Activated CD8-positive, alpha-beta memory T cell treated with anti-CD3 and anti-CD28 coated beads, Interleukin-2, amount 50 U/mL, for 24 hours (primary cell): ENCODE measurements around the gene MDFI.

Source experiments
- DNase-seq: peaks from one replicate; pipeline ENCODE4 v3.0.0-alpha.2; 2020; ENCODE audit errors: extremely low read depth

MDFI gene

GRCh38 chr6:41672816-41673703, 34.8 kb downstream of the MDFI start:
- no peak for DNase-seq

- no peak for DNase-seq
Observed at GRCh38 chr6:41673704-41674000, 35.4 kb downstream of the MDFI start.

- DNase-seq, result no peak
Observed at GRCh38 chr6:41674231-41675000, 36.1 kb downstream of the MDFI start.

GRCh38 chr6:41675176-41675775, 37.0 kb downstream of the MDFI start:
- DNase-seq, result no peak

- no peak for DNase-seq
Observed at GRCh38 chr6:41675992-41676391, 37.7 kb downstream of the MDFI start.

GRCh38 chr6:41676431-41676830, 38.2 kb downstream of the MDFI start:
- DNase-seq, result no peak

- DNase-seq, result no peak
Observed at GRCh38 chr6:41677124-41677921, 39.1 kb downstream of the MDFI start.

- DNase-seq, result no peak
Observed at GRCh38 chr6:41678511-41679084, 40.3 kb downstream of the MDFI start.

DNA sequence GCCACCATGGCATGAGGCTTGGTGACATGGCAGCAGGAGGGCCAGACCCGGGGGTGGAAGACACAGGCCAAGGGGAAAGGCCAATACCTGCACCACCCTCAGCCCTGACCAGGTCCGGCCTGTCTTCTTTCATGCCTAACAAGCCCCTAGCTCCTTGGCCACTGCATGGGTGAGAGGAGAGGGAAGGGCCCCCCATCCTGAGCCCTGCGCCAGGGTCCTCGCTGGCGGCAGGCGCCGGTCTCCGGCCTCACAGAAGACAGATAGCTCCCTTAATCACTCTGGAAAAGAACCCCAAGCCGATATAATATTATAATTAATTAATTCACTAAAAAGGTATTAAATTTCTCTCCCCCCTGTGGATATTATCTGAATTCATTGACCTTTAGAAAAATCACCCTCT, 41.4 kb downstream of the MDFI start:
- no peak for DNase-seq

DNA sequence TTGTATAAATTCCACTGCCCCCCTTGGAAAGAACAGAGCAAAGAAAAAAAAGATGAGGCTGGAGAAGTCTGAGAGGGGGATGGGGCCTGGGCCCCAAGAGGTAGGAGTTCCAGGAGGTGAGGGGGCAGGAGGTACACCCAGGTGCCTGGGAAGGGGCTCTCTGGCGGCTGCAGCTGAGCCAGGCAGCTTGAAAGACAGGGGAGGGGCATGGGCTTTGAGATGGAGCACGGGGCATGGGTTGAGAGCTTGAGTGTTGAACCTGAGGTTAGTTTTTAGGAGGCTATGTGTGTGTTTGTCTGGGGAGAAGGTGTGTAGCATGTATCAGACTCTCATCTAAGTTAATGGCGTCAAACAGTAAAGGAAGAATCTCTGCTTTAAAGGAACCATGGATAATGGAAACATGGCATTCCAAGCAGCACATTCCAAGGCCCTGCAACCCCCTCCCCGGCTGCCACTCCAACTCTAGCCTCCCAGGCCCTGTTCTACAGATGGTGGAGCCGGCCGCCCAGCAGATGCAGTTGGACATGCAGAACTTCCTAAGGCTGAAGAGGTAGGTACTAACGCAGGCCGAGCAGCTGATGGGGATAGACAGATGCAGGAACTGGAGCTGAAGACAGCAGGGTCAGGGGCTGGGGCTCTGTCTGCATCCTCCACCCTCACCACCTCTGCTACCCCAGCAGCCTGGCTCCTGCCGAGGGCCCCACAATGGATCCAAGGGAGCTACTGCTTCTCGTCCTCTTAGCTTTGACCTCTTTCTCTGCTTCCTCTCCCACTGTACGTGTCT, 42.1 kb downstream of the MDFI start:
- DNase-seq, result no peak

DNA sequence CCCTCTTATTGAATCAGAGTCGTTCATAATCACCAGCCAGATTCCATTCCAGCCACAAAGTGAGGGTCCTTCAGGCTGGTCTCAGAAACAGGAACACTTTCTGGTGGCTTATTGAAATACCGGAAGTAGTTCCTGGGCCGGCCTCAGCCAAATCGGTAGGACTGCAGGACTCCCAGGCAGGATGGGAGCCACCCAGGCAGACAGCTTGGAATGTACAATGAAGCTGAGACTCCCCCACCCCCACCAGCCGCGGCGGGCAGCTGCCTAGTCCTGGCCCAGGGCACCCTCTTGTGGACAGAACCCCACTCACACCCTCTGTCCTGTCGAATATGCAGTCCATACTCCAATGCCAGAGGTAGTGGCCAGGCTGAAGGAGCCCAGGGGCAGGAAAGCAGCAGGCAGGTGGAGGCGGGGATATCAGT, 43.8 kb downstream of the MDFI start:
- DNase-seq, result peak; percentile 23

- DNase-seq, result no peak
Observed at GRCh38 chr6:41682497-41683272, 44.4 kb downstream of the MDFI start.

DNA sequence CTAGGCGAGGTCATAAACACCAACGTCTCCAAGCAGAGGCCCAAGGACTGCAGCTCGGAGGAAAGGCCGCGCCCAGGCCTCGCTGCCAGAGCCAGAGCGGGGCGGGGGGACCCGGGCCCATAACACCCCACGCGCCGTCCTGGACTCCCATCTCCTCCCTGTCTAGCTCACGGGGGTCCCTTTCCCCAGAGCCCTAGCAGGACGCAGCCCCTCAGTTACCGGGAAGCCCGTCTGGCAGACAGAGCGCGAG, 44.9 kb downstream of the MDFI start:
- DNase-seq, result no peak

GRCh38 chr6:41683523-41684310, 45.4 kb downstream of the MDFI start:
- peak; percentile 37 for DNase-seq

GRCh38 chr6:41684311-41685180, 46.3 kb downstream of the MDFI start:
- DNase-seq, result no peak

GRCh38 chr6:41685641-41686380, 47.5 kb downstream of the MDFI start:
- DNase-seq, result no peak

DNA sequence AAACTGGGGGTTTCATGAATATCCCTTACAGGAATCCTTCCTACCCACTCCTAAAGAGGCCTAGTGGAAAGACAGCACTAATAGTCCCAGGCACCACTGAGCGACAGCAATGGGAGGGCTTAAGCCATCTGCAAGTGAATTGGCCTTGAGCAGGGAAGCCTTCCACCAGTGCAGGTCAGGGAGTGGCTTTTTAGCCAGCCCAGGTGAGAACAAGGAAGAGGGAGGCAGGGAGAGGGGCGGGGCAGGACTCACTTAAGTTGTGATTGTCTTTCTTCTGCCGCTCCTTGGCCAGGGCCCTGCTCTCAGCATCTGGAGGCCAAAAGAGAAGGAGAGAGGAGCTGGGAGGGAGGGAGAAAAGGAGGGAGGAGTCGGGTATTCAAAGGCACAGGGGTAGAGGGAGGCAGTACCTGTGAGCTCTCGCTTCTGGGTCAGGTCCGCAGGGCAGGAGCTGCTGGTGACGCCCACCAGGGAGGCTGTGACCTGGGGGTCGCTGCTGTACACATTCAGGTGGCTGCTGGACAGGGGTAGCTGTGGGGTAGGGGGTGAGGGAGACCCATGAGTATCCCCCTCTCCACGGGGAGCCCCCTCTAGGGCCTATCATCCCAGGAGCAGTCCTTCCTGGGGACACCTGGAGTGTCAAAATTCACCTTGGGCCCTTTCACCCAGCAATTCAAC, 49.4 kb downstream of the MDFI start:
- DNase-seq, result no peak
